HL-60 (cell line): ENCODE measurements around the gene AP2M1.
A peak's percentile ranks its signal among the peaks of the same experiment; 100 is the strongest.

Experiments used
- DNase-seq, 2 experiments: peaks; one replicate each; pipeline ENCODE4 v3.0.0-alpha.2; 2010 to 2020; ENCODE audit warnings: low read depth in 1 of 2, low spot score in 1 of 2
- H3K27ac ChIP-seq: fragments of 250-450 bp; sonication (Bioruptor Pico); replicated peaks from 2 replicates; pipeline ENCODE4 v1.5.1; 2020; ENCODE audit warnings: mild to moderate bottlenecking, moderate library complexity
- H3K27me3 ChIP-seq: fragments of 250-450 bp; sonication (Bioruptor Pico); 2 replicates; pipeline ENCODE4 v1.5.1; 2021; ENCODE audit warnings: mild to moderate bottlenecking, moderate library complexity; ENCODE audit not compliant: insufficient read depth, poor library complexity, severe bottlenecking
- H3K4me3 ChIP-seq: replicated peaks from 2 replicates; pipeline ENCODE4 v1.5.1; 2011; ENCODE audit warnings: mild to moderate bottlenecking, control low read depth, low read length; ENCODE audit not compliant: insufficient read depth
- CTCF ChIP-seq: IDR thresholded peaks from one replicate; pipeline ENCODE4 v1.5.1; 2011; ENCODE audit warnings: low read length, control low read depth, inconsistent platforms; ENCODE audit not compliant: insufficient read depth
- GABPA ChIP-seq: IDR thresholded peaks from 2 replicates; pipeline ENCODE4 v1.6.1; 2012; ENCODE audit warnings: low read depth
- POLR2AphosphoS5 ChIP-seq: IDR thresholded peaks from 2 replicates; pipeline ENCODE4 v1.6.1; 2012; ENCODE audit warnings: low read depth
- REST ChIP-seq: IDR thresholded peaks from 2 replicates; pipeline ENCODE4 v1.6.1; 2012; ENCODE audit warnings: low read depth; ENCODE audit not compliant: insufficient replicate concordance
- SPI1 ChIP-seq: IDR thresholded peaks from 2 replicates; pipeline ENCODE4 v1.6.1; 2012; ENCODE audit warnings: low read depth, mild to moderate bottlenecking, borderline replicate concordance

The AP2M1 gene

GRCh38 chr3:184174284-184174645 is 390 bp upstream of the AP2M1 start:
- TF ChIP-seq POLR2AphosphoS5 (no peak), GABPA (peak; percentile 61; the same call in 1 of the 2 replicates), REST (no peak), SPI1 (peak; percentile 73), CTCF (no peak)
- Histone ChIP-seq H3K27me3 (no peaks in the 10 kb centered on the region), H3K27ac (0 out of 2 replicates have a peak overlapping the region, but pooled peaks have one; percentile 6), H3K4me3 (no peak overlapping the region)
- no peak for DNase-seq

GRCh38 chr3:184175506-184175905 is 851 bp downstream of the AP2M1 start:
- Histone ChIP-seq H3K27me3 (no peaks in the 10 kb centered on the region), H3K27ac (peak overlapping the region; percentile 92), H3K4me3 (peak overlapping the region; percentile 80)
- no peak for DNase-seq
- TF ChIP-seq SPI1 (no peak), CTCF (no peak), GABPA (no peak), REST (no peak), POLR2AphosphoS5 (no peak)

- peak overlapping the region; percentile 92 for H3K27ac ChIP-seq
- H3K27me3 ChIP-seq = no peaks in the 10 kb centered on the region
- DNase-seq = no peak
- H3K4me3 ChIP-seq = peak overlapping the region; percentile 80
- TF ChIP-seq GABPA (no peak), POLR2AphosphoS5 (no peak), SPI1 (no peak), CTCF (no peak), REST (no peak)
Measured at GRCh38 chr3:184175981-184176376, 1.3 kb downstream of the AP2M1 start.
